ENCODE results near the gene GAK.

- TF ChIP-seq EZH2 (IDR thresholded peaks at IDR 0.05; ENCODE audit: insufficient read depth, low read length), result no peak
- TF ChIP-seq CTCF (IDR thresholded peaks at IDR 0.05; ENCODE audit: insufficient read depth, low read depth, low read length), result no peak
Observed at GRCh38 chr4:884896-885295, 47.2 kb downstream of the GAK start.

All from astrocyte (in vitro differentiated cells and primary cell).